Activated gamma-delta T cell (primary cell): Measurements from ENCODE around the gene KRT78.
"Not testable (repeated sequence)": the region's sequence is repeated elsewhere in the genome, so short reads cannot be mapped to it uniquely, and the experiment has no call there.

ENCODE experiments used
- DNase-seq: peaks from one replicate; lab custom pipeline; 2025; lab: John Stamatoyannopoulos, UW

KRT78 gene

DNA sequence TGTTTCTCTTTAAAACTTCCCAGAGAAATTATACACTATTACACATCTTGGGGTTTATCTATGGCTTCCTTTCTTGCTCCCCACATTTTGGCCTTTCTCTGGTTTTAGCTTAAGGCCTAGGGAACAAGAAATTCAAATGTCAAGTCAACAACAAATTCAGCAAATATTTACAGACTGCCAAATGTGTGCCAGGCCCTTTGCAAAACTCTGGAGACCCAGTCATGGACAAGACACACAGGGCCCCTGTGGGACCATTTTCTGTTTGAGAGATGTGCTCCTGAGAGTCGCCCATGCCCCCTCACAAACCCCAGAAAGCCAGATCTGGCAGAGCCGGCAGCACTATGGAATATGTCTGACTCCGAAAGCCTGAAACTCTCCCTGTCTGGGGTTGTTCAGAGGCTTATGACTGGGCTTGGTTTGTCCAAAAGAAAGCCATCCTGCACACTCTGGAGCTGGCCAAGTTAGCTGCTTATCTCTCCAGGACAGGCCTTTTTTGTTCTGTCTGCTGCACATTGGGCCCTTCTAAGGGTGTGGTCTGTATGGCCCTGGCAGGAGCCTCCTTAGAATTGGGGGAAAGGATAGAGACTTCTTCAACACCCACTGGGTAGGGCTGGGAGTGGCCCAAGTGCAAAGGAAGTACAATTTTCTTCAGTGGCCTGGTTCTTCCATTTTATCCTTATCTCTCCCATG lies 51.8 kb downstream of the KRT78 start:
- DNase-seq, result no peak

DNA sequence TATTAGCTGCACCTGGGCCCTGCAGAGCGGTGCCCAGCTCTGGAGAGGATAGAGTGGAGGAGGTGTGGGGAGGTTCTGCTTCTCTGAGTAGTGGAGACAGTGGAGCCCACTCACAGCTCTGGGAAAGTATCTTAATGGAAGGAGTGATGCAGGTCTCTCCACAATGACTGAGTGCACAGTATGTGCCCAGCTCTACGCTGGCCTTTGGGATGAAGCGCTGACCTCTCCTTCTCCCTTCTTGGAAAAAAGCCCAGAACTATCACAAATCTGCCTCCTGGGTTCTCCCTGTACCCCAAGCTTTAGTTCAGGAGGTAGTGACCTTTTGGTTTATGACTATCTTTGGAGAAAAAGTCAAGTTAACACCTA lies 52.4 kb downstream of the KRT78 start:
- no peak for DNase-seq

DNA sequence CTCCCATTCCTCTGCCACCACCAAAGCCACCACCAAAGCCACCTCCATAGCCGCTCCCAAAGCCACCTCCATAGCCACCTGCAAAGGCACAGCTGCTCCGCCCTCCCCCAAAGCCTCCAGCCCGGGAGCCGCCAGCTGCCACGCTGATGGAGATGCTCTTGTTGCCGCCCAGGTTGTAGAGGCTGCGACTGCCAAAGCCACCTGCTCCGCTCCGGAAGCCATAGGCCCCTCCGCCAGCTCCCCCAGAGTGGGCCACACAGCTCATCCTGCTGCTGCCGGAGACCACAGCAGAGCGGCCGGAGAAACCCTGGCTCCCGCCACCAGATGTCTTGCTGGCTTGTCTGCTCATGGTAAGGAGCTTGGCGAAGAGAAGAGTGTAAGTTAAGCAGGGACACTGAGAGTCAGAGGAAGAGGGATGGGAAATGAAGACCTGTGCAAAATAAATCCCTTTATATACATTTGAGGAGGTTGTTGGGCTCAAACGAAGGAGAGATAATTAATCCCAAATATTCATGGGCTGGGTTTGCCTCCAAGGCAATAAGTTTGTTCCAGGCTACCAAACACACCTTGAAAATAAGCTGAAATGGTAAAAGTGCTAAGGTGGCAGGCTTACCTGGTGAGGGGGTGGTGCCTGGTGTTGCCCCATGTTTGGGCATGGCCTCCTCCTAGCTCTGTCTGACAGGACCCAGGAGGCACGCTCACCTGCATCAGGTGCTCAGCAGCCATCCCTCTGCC lies 52.9 kb downstream of the KRT78 start, which contains the start of gene KRT3:
KRT3 (minus strand) TSS at position 424 of the 735 bp plus-strand sequence; CDS start at position 349, 75 bp downstream.
- DNase-seq, result no peak

DNA sequence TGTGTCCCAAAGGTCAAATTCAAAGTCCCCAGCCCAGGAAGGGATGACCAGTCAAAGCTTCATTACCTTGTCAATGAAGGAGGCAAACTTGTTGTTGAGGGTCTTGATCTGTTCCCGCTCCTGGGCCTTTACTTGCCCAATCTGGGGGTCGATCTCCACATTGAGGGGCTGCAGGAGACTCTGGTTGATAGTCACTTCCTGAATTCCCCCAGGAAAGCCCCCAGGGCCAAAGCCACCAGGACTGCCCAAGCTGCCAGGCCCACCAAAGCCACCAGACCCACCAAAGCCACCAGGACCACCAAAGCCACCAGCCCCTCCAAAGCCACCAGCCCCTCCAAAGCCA lies 53.5 kb downstream of the KRT78 start:
- DNase-seq, result not testable (repeated sequence)

DNA sequence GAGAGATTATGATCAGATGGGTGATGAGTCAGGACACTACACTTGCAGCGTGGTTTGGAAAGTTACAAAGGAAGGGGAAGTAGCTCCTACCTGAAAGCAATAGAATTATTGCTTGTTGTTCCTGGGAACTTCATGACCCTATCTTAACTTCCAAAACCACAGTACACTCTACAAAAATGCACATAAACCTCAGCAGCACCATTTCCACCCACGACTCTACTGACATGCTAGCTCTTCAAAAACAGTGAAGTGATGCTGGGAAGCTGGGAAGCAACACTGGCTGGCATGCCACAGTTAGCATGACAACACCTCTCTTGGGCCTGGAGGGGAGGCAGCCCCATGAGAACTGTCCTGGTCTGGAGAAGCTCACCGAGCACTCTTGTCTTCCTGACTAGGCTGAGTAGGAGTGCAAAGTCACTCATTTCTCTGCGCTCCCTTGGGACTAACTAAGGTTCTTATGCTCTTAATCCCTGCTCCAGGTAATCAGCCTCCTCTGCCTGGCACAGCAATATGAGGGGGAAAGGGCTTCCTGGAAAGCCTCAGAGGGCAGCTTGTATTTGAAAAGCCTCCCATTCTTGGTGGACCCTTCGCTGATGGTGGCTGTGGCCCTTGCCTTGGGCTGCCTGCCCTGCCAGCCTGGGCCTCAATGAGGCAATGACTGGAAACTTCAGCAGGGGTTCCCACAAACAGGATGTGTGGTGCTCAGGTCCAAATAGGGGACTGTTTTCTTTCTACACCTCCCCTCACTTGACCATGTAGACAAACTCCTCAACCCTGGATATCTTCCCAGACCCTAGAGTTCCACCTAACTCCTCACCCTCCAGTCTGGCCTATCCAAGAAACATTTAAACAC lies 54.1 kb downstream of the KRT78 start:
- no peak for DNase-seq

DNA sequence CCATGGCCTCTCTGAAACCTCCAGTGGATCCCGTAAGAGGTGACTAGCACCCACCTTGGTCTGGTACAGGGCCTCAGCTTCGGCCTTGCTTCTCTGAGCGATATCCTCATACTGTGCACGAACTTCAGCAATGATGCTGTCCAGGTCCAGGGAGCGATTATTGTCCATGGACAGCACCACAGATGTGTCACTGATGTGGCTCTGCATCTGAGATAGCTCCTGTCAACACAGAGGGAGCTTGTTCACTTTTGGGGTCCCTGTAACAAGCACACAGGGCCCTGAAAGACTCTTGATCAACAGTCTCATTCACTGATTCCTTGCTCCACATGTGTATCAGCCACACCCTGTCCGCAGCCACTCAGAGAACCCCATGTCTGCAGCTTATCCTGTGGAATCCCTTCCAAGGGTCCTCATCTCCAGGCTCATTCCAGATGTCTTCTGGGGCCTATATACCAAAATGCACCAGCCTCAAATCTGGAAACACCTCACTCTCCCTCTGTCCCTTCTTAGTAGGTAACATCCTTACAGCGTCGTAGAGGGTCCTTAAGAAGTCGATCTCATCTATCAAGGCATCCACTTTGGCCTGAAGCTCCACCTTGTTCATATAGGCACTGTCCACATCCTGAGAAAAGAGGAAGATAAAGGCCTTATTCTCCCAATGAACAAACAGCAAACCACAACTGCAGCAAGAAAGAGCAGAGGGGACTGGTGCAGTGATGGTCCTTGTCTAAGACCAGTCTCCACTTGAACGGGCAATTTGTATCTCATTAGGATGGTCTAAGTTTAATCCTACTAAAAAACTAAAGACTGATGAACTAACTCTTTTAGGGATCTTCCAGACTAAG lies 56.4 kb downstream of the KRT78 start:
- no peak for DNase-seq

DNA sequence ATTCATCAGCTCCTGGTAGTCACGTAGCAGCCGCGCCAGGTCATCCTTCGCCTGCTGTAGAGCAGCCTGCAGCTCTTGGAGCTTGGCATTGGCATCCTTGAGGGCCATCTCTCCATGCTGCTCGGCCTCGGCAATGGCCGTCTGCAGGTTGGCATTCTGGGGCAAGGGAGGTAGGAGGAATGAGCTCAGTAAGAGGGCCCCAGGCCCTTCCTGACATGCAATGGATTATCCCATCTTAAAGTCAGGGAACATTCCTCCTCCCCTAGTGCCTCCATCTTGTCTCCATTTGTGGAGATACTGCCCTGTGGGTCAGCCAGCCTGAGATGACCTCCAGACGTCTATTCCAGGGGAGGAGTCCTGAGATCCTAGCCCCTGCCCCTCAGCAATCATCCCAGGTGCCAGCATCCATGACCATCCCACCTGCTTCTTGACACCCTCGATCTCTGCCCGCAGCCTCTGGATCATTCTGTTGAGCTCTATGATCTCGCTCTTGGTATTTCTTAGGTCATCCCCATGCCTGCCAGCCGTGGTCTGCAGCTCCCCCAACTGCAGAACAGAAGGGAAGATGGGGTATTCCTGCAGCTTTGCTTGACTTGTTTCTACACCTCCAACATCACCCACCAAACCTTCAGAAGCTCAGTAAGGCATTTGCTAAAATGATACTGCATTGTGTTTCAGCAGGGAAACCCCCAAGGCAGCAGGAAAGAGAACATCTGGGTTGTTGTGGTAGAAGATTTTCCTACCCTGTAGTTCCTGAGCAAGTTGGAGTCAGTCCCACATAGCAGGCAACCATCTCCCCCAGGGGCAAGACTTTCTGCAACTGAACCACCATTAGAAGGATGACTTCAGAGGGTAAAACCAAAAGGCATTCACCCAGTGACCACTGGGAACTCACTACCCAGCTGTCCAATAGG lies 57.3 kb downstream of the KRT78 start:
- no peak for DNase-seq

DNA sequence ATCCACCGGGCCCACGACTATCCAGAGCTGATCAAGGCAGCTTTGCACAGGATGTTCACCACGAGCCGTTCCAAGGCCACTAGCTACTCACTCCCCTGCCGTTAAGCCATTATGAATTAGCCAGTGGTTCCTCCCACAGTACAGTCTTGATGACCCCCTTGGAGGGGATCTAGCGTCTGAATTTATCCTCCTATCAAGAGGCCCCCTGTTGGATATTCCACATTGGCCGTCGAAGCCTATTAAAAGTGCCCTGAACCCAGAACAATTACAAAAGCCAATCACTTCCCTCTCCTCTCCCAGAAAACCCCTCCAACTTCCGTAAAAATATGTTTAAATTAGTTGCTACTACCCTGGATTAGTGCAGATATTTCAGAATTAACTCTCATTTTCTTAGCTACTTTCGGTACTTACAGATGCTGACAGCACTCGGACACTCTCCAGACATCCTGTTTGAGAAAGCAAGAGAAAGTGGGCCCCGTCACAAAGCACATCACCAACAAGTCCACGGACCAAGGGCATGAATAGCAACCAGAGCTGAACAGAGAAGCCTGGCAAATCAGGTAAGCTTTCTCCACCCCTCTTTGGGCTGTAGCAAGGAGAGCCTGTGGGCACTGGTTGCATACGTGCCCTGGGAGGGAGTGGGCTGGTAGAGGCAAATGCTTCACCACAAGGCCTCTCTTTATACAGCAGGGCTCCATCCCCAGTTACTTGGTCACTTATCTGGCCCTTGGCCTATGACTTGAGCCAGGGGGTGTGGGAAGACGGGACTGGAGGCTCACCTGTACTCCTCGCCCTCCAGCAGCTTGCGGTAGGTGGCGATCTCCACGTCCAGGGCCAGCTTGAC lies 58.1 kb downstream of the KRT78 start:
- DNase-seq, result no peak

DNA sequence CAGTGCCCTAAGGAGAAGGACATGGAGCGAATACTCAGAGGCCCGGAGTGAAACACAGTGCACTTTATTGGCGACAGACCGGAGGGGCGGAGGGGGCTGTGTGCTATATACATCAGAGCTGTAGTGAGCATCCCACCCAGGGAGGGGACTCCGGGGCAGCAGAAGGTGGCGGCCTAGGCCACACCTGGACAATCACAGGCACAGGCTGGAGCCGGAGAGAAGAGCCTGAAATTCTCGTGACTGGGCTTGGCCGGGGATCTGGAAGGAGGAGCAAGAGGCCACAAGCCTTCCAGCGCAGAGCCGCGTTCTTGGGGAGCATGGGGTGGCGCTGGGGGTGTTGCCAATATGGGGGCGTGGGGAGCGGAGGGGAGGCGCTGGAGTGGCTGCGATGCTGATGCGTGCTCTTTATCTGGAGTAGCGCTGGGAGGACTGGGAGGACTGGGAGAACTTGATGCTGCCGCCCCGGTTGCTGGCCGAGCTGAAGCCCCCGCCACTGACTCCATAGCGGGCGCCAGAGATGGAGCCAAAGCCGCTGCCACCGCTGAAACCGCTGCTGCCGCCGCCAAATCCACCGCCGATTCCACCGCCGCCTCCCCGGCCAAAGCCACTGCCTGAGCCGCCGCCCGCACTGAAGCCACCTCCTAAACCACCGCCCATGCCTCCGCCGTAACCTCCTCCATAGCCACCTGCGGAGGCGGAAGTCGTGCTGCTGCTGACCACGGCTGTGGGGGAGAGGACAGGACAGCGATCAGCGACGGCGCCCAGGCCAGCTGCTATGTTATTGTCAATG lies 59.0 kb downstream of the KRT78 start:
- no peak for DNase-seq

DNA sequence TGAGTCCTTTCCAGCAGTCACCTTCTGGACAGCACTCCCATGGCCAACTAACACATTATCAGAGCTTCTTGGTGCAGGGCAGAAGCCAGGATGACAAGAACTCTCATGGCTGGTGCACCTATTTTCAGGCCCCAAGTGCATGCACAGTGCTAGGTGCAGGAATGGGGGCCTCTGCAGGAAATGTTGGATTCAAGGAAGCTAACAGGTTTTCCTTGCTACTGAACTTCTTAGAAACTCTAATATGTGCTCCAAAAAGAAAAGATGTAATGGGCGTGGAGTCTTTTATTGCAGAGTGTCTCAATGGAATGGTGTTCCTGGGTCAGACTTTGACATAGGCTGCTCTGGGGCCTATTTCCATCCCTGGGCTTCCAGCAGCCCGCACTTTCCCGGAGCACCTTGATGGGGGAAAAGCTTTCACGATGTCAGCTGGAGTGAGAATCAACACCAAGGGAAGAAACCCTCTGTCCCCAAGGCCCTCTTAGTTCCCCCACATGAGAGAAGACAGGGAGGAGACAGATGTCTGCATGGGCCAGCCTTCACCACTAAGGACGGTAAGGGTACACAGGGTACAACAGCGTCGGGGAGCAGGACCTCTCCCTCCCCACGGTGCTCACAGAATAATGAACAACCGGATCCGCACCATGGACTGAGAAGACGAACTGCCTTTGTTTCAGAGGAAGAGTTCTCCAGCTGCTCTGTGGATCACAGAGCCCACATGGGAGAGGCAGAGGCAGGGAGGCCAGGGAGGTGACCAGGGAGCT lies 59.7 kb downstream of the KRT78 start:
- no peak for DNase-seq

DNA sequence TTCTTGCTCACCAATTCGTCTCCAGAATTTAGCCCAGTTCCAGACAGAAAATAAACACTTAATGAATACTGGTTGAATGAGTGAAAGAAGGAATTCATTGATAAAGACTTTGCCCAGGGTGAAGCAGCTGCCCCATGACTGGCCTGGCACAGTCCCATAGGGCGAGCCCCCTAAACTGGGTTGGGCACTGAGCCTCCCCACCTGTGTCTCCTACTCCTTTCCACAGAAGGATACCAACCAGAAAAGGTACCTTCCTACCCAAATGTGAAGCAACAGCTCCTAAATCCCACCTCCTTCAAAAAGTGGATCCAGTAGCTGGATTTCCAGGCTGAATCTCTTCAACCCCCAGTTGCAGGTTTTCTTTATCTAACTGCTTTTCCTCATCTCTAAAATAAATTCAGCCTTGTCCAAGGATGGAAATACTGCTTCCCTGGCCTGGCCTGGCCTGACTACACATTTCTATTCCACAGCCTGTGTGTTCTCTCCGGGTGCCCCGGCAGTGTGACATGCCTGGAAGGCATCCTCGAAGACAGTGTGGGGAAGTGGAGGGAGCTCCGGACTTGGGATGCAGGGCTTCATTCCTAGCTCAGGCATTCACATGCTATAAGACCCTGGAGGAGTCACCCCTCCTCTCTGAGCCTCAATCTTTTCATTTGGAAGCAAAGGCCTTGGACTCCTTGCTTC lies 60.5 kb downstream of the KRT78 start:
- no peak for DNase-seq
